Stimulated activated CD4-positive, alpha-beta T cell treated with anti-CD3 and anti-CD28 coated beads, Interleukin-12 subunit alpha, Interleukin-12 subunit beta, amount 100 ng/mL, for 24 hours (primary cell): ENCODE results near the gene FBXL5.

Experiments used
- DNase-seq, 2 experiments: peaks; one replicate each; pipeline ENCODE4 v3.0.0-alpha.2; 2020; ENCODE audit warnings: low read depth in 2 of 2

FBXL5 gene

DNA sequence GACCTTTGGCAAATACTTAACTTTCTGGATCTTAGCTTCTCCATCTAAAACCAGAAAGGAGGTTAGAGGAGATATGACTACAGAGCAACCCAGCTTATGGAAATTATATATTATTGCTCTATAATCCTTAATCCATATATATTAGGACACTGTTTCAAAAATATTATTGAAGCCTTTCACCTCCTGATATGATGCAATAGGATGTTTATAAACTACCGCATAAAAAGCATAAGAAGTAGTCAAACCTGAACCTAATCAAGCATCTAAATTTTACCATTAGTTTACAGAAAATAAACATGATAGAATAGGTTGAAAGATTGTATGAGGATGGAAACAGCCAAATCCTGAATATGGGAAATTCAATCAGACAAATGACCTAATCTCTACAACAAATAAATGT, 20.9 kb upstream of the FBXL5 start:
- DNase-seq, result no peak

DNA sequence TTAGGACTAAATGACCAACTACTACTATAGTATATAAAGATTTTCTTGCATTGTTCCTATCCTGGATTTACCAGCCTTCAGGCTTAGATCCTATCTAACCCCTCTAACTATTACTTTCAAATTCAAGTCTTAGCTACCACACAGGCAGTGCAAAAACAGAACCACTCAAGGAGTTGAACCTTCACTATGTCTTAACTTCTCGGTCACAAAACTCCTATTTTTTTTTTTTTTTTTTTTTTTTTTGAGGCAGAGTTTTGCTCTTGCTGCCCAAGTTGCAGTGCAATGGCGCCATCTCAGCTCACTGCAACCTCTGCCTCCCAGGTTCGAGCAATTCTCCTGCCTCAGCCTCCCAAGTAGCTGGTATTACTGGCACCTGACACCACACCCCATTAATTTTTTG, 20.2 kb upstream of the FBXL5 start:
- DNase-seq, result no peak

DNA sequence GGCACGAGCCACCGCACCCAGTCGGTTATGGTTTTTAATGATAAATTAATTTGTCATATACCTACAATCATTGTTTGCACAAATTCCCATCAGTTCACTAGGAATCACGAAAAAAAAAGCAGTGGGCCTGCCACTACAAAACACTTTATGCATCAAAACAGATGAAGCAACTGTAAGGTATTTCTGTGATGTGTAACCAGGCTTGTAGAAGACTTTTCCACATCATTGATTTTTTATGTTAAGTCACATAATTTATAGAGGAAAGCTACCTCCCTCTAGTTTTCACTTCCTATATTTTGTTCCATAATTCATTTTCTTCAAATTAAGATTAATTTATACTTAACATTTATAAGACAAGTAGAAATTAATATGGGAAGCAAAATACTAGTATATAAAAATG, 19.8 kb upstream of the FBXL5 start:
- DNase-seq, result no peak

DNA sequence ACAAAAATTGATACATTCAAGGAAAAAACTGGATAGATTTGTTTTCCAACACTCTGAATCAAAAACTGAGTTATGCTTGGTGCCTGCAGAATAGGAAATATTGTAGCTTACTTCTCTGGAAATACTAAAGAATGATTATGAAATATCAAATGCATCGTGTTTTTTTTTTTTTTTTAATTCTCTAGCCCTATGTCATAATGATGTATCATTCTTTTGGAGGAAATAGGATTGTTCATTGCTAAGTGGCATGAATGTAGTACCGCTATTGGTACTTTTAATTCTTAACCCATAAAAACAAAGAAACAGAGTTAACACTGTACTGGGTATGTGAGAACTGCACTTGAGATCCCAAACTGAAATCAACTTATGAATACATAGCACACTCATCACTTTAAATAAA, 18.9 kb upstream of the FBXL5 start:
- DNase-seq, result no peak

DNA sequence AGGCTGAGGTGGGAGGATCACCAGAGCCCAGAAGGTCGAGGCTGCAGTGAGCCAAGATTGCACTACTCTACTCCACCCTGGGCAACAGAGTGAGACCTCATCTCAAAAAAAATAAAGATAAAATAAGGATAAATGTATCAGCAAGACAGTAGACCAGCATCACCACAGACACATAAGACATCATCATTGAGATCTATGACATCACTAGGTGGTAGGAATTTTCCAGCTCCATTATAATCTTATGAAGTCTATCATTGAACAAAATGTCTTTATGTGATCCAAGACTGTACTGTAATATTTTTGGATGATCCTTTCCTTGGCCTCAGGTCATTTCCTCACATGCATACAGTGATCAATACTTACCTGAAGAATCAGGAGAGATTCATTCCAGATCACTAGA, 18.2 kb upstream of the FBXL5 start:
- DNase-seq, result no peak

DNA sequence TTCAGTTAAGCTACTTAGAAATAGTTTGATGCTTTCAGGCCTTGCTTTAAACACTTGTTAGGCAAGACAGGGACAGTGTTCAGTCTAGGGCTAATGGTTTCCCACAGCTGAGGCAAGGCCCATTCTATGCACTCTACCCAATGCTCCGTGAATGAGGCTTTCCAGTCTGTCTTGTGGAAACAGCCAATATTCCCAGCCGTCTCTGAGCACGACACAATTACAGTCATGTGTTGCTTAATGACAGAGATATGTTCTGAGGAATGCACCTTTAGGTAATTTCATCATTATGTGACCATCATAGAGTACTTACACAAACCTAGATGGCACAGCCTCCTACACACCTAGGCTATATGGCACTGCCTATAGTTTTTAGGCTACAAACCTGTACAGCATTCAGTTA, 16.9 kb upstream of the FBXL5 start:
- DNase-seq, result no peak

DNA sequence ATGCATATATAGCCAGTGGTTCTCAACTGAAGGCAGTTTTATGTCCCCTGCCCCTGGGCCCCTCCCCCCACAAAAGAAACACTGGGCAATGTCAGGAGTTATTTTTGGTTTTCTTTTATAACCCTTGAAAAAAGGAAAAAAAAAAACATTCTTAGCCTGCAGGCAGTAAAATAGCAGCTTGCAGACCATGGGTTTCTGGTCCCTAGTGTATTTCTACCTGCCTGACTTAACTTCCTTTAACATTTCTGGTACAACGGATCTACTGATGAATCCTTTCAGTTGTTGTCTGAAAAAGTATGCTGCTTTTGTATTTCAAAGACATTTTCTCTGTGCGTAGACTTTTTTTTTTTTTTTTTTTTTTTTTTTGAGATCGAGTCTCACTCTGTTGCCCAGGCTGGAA, 15.4 kb upstream of the FBXL5 start:
- no peak for DNase-seq

DNA sequence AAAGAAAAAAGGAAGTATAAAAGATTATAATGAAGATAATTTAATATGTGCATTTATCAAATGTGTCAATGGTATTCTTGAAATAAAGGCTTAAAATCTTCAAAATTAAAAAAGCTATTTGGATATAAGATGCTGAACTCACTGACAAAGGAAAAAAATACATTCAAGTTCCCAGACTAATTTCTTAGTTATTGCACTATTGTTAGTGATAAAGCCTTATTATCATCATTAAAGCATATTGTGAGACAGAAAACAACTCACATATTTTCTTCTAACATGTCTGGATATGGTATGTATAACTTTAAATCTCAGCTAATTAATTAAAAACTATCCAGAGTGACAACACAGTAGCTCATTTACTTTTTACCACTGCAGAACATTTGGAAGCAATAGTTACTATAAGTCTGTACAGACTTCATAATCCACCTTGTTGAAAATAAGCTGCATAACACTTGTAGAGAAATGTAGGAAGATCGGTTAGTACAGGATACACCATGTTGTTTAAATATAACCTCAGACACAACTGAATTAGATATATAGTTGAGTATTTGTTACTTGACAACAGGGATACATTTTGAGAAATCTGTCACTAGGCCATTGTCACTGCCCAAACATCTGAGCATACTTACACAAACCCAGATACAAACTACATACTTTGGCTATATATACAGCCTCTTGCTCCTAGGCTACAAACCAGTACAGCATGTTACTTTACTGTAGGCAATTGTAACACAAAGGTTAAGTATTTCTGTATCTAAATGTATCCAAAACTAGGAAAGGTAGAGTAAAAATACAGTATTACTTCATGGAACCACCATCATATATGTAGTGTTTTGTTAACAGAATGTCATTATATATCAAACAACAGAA, 13.6 kb upstream of the FBXL5 start:
- no peak for DNase-seq

DNA sequence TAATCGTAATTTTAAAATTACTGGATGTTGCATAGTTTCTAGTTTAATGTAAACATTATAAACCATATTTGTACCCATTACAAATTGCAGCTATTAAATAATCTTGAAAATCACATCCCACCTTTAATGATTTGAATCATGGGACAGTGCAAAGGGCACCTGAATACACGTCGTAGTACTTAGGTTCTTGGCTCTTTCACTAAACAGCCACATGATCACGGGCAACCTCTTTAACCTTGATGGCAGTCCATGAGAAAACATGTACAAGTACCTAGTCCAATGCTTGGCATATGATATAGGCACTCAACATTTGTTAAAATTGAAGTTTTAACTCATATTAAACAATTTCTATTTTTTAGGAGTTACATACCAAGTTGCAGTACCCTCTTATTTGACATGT, 11.8 kb upstream of the FBXL5 start:
- DNase-seq, result no peak

DNA sequence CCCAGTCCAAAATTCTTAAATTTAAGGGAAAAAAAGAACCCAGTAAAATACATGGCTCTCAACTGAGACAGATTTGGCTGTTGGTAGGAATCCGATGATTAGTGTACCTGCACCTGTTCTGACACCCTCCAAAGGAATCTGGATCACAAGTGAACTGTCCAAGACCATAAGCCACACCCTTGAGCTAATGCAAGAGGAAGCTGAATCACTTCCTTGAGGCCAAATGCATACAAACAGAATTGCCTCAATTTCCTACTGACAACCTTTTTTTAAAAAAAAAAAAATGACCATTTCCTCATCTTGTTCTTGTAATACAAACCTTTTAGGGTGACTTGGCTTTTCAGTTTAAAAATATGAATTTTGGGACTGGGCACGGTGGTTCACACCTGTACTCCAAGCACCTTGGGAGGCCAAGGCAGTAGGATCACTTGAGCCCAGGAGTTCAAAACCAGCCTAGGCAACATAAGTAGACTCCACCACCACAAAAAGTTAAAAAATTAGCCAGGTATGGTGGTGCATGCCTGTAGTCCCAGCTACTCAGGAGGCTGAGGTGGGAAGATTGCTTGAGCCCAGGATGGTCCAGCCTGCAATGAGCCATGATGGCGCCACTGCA, 10.7 kb upstream of the FBXL5 start:
- no peak for DNase-seq

DNA sequence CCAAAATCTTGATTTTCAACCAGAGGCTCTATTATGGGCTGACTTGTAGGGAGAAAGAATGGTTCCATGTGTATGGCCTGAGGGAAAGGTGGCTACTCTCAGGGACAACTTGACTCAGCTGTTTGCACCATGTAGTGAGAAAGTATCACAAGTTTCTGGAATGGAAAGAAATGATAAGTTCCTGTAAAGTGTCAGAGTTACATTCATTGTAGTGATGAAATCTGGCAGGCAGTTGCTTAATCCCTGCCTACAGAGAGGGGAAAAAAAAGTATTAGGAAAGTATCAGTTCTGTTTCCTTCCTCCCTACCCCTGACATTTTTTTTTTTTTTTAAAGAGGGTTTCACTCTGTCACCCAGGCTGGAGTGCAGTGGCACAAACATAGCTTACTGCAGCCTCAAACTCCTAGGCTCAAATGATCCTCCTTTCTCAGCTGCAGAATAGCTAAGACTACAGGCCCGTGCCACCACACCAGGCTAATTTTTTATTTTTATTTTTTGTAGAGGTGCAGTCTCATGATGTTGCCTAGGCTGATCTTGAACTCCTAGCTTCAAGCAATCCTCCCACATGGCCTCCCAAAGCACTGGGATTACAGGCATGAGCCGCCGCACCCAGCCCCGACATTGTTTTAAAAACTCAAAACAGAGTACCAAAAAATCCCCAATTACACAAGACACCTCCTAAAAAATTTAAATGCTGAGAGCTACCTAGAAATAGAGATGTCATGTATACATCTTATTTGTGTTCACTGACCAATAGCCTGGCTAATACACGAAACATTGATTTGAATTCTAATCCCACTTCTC, 4.8 kb upstream of the FBXL5 start:
- no peak for DNase-seq

DNA sequence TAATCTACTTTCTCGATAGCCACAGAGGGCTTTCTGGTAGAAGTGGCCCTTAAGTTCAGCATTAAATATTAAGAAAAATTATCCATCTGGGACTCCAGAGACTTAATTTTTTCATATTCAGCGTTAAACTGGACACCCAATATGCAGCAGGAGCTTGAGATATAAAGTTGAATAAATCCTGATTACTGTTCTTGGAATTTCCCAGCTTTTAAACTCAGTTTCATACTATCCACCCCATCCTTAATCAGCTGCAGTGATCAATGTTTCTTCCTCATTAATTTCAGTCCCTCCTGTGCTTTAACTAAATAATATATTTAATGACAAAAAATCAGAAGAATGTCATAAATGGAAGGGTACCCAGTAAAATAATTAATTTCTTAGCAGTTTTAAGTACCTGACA, 3.6 kb upstream of the FBXL5 start:
- DNase-seq, result no peak

DNA sequence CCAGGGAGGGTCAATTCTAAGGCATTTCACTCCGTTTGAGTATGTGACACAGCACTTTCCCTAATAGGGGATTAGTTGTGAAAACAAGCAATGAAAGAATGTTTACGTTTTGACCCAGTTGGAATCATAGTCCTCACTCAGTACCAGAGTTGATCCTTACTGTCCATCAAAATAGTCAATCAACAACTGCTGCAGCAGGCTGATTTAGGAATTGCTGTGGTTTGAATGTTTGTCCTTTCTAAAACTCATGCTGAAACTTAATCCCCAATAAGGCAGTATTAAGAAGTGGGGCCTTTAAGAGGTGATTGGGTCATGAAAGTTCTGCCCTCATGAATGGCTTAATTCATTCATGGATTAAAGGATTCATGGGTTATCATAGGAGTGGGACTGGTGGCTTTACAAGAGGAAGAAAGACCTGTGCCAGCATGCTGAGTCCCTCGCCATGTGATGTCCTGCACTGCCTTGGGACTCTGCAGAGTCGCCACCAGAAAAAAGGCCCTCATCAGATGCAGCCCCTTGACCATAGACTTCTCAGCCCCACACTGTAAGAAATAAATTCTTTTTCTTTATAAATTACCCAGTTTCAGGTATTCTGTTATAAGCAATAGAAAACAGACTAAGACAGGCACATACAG, 3.1 kb upstream of the FBXL5 start:
- DNase-seq, result no peak

DNA sequence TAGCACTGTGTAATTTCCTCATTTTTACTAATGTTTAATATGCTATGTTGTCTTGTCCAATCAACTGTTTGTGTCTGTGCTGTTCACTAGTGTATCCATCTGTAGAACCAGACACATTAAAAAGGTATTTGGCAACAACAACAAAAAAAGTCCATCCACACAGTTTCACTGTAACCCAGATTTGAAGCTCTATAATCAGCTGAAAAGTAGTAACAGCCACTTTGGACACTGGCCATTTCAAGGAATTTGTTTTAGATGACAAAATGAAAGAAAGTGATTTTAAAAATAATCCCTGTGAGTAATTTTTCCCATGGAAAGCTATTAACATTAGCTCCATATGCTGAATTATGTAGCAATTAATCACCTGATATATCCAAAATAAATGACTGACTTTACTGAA, 2.2 kb upstream of the FBXL5 start:
- no peak for DNase-seq

DNA sequence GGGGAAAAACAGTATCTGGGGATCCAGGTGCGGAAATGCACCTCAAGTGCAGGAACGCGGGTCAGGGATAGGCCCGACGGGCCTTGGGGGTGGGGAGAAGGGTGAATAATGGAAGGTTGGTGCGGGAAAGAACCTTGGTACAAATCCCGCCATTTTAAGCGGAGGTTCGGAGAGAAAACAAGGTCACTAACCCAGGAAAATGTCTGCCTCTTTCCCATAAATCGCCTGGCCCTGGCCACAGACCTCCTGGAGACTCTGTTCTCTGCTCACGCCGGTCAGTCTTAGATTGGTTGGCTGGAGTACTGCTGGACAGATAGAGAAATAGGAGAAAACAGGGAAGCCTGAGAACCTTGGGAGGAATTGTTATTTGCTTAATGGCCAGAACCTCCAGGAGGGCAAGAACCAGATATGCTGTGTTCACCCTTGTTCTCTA, 897 bp upstream of the FBXL5 start:
- no peak for DNase-seq

DNA sequence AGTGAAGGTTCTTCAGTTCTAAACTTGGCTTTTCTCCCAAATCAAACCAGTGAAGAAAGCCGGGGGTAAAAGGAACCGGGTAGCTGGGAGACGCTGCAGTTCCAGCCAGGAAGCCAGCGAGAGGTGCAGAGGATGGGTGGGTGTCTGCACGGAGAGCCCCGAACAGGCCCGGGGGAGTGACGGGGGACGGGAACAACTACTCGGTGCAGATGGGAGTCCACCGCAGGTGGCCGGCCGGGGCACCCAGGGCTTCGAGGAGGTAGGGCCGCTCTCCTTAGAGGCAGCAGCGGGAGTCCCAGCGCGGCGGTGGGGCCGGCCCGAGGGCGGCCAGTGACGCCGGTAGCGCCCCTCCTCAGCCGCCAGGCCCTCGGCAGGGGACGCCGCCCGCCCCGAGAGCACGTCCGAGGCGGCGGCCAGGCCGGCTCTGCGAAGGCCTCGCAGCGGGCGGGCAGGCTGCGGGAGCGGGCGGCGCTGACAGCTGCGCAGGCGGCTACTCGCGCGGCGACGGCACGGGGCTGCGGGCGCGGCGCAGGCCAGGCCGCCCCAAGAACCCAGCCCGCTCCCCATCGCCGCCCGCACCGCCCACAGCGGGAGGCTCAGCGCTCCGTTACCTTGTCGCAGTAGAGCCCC, 449 bp downstream of the FBXL5 start:
- DNase-seq, result peak in 1 of 2 experiments; percentile 30

DNA sequence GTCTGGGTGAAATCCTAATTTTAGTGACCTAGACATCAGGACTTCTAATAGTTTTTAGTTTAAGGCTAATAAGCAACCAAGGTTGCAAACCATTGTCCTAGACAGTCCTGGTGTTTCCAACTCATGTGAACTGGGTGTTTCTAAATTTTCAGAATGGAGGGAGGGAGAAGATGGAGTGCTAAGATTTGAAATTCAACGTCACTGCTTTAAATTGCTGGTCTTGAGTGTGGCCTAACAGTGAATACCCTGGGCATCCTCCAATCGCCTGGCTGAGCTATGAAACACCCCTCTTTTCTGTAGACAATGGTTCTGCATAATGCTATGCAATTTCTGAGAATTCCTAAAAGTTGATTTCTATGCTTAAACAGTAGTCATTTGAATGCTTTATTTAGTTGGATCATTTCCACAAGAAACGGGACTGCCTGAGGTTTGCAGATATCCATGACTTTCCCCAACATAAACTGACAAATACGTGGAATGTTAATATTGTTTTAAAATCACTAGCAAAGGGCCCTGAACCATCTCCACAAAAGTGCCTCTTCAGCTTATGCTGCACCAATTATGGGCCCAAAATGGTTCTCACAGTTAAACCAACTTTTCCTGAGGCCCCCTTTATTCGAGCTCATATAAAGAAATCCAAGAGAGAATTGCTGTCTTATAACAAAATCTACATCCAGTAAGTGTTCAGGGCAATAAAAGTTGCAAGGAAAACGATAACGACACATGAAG, 1.1 kb downstream of the FBXL5 start:
- DNase-seq, result no peak

DNA sequence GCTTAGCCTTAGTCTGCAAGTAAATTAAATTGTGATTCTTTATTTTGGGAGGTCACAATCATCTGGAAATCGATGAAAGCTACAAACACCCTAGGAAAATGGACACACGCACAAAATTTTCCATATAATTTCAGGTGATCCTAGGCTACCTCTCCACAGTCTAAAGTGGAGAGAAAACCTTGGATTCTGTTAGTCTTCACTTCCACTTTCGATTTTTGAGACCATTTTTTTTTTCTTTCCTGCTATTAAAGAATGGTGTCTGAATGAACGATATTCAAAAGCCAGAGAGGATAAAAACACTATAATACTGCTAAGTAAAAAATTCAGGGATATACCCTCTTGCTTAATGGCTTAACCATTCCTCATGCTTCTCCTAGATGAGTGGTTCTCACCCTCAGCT, 1.7 kb downstream of the FBXL5 start:
- DNase-seq, result no peak

DNA sequence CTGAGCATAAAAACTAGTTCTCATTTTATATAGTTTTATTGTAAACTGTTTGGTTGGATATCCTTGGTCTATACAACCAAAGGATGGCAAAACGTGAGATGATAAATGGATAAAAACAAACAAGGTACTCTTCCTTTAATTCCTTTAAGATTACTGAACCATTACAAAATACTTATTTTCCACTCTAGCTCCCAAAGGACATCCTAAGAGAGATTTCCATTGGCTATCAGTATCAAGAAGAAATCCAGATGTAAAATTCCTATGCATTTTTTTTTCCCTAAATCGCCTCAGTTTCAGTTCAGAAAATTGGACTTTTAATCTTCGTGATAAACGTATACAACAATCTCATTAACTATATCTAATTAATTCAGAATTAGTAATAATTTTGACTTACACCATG, 2.3 kb downstream of the FBXL5 start:
- no peak for DNase-seq

DNA sequence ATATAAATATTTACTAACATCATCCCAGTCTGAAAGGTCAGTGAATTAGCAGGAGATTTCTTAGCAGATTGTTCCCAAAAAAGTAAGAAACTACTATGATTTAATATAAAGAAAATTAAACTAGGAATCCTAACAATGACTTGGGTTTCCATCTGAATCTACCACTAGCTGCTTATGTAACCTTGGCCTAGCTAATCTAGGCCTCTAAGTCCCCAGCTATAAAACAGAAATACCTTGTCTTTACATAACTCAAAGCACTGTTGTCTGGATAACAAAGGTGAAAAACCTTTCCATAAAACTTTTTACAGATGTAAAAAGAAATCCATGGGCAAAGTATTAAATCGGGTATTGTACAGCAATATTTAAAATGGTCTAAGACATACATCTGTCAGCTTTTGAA, 3.0 kb downstream of the FBXL5 start:
- no peak for DNase-seq

DNA sequence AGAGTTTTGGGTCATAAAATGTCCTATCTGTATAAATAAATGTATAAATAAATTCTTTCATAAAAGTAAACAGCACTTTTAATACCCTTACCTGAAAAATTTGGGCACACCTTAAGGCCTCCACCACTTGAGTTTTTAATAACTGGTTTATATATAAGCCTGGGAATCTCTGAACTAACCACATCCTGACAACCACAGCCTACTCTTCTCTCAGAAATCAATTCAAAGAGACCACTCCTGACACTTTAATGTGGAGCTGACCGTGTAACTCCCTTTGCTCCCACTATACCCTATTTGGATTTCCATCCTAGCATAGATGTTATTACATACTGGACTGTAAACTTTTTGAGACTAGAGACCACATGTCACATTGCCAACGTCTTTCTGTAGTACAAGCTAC, 3.5 kb downstream of the FBXL5 start:
- no peak for DNase-seq
